GM18526 (cell line): Measurements from ENCODE around the gene PPIL6.

Experiments used
- POLR2A ChIP-seq: IDR thresholded peaks from 3 replicates; pipeline ENCODE4 v1.6.1; 2011; ENCODE audit not compliant: insufficient read length; ENCODE audit errors: extremely low read depth

Gene PPIL6

DNA sequence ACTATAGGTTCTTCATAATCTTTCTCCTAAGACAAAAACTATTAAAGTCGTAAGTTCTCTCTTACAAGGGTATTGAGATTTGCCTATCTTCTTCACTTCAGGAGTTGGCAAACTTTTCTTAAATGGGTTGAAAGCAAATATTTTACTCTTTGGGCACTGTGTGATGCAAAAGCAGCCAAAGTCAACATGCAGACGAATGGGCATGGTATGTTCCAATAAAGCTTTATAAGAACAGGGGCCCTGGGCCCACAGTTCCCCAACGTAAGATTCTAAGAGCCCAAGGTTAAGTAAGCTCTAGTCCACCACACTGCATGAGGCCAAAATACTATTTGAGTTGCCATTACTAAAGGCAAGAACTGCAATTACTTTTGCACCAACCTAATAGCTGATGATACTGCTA lies 69.6 kb downstream of the PPIL6 start:
- no peak for TF ChIP-seq POLR2A

DNA sequence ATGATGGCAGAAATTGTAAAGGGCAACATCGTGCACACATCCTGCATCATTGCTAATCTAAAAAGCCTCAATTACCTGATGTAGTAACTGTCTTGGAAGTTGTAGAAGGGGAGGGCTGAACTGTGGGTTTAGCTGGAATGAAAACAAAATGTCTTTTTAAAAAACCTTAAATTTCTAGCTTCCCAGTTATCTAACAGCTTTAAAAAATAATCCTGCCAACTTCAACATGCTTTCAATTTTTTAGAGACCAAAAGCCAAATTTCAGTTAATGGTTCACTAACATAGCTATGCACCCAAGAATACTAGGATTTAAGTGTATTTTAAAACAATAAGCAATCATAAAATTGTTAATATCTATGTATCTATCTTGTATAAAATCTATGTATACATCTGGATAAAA lies 70.1 kb downstream of the PPIL6 start:
- no peak for TF ChIP-seq POLR2A

DNA sequence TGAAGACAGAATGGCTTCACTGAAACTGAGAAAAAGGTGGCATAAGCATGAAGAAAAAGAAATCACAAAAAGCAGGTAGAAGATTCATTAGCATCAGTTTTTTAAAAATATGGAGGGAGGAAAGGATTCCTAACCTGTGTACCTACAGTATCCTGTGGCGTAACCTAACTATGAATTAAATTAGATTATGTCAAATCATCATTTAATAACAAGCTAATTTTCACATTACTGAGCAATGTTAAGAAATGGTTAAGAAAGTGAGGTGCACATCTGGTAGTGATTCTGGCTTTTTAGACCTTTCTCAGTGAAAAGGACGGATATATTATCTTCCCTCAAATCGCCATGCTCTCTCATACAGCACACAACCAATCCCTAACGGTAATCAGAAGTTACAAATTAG lies 70.7 kb downstream of the PPIL6 start:
- TF ChIP-seq POLR2A, result no peak

DNA sequence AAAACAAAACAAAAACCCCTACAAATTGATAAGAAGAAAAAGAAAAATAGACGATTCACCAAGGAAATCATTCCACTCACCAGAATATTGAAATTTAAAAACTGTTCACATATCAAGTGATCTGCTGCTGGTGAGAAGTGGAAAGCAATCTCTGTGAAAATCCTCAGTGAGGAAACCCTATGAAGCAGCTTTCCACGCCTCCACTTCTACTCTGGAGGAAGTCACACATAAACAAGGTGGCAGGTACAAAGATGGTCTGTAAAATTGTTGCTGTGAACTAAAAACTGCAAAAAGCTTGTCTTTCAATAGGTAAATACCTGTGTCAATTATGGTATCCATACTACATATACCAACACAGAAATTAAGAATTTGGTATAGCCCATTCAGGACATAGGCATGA lies 76.7 kb downstream of the PPIL6 start:
- TF ChIP-seq POLR2A, result no peak

DNA sequence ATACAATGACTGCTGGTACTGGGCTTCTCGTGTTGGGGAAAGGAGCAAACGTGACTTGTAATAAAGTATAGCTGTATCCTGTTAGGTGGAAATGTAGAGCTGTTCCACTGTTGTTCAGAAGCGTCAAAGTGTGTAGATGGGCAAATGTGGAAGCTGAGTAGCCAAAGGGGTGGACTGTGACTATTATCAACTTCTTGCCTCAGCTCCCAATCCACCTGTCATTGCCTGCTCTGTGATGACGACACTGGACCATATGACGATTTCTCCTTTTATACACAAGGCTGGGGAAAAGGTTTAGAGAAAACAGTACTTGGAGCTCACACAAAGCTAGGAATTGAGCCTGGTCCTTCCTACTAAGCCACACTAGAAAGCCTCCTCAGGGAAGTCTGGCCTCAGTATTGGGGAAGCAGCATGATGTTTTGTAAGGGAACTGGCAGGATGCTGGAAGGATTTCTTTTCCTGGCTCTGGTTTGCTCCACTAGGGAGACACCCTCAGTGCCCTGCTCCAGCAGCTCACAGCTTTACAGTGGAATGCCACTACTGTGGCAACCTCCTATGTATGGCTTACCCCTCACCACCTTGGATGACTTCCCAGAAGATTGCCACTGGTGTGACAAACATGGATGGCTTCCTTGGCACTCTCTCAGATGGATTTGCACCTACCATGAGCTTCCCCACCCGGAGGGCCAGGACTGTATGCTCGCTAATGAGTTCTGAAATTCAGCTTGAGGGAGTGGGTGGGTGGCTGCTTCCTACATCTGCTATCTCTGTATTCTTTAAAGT lies 78.1 kb downstream of the PPIL6 start:
- no peak for TF ChIP-seq POLR2A

DNA sequence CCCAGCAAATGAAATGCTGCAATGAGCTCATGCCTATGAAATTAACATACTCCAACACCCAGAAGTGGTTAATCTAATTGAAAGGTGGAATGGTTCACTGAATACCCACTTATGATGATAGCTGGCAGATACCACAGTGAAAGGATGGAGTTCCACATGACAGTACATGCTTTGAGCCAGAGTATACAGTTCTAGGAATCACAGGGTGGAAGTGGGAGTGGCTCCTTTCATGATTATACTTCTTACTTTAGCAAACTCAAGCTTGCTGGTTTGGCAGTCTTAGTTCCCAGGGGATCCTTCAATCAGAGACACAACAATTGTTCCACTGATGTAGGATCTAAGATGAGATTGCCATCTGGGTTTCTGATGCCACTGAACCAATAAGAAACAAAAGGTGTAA lies 79.6 kb downstream of the PPIL6 start:
- TF ChIP-seq POLR2A, result no peak

DNA sequence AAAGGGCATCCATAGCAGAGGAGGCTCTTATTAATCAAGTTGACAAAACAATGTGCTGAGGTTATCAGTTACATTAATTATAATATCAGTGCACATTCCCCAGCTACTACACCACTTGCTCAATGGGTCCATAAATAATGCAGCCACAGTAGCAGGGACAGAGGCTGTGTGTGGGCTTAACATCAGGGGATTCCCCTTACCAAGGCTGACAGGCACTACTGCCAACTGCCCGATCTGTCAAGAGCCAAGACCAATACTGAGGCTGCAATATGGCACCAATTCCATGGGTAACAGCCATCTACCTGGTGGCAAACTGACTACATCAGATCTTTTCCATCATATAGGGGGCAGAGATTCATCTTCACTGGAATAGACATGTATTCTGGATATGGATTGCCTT lies 80.1 kb downstream of the PPIL6 start:
- TF ChIP-seq POLR2A, result no peak

DNA sequence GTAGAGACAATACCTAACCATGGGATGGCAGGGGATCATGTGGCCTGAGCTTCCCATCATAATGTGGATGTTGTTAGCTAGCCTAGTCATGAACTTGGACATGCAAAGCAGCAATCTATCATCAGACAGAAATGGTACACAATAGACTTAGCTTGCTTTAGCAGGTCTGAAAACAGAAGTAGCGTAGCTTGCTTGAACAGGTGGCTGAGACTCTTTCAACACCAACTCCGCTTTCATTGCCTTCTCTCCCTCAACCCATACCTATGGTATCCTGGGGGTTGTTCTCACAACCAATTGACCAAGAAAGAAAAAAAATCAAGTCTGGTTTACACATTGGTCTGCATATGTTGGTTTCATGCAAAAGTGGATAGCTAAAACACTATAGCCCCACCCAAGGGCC lies 81.2 kb downstream of the PPIL6 start:
- TF ChIP-seq POLR2A, result no peak

DNA sequence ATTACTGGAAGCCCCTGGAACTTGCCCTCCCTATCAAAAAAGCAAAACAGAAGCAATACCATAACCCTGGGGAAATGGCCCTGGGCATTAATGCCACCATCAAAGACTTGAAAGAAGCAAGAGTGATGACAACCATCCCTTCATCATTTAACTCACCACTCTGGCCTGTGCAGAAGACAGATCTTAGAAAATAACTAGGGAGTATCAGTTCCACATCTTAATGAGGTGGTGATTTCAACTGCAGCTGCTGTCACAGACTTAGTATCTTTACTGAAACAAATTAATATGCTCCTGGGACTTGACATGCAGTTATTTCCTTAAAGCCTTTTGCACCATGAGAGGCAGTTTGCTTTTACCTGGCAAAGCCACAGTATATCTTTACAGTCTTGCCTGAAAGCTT lies 82.2 kb downstream of the PPIL6 start:
- TF ChIP-seq POLR2A, result no peak

DNA sequence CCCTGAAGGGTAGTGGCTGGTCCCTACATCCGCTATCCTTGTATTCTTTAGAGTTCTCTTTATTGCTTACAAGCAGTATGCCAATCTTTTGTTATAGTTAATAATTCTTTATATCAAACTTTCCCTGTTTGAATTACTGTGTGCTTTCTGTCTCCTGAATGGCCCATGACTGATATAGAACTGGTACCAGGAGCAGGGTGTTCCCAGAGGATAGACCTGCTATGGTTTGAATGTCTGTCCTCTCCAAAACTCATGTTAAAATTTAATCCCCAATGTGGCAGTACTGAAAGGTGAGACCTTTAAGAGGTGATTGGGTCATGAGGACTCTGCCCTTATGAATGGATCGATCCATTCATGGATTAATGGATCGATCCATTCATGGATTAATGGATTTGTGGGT lies 84.2 kb downstream of the PPIL6 start:
- TF ChIP-seq POLR2A, result no peak

DNA sequence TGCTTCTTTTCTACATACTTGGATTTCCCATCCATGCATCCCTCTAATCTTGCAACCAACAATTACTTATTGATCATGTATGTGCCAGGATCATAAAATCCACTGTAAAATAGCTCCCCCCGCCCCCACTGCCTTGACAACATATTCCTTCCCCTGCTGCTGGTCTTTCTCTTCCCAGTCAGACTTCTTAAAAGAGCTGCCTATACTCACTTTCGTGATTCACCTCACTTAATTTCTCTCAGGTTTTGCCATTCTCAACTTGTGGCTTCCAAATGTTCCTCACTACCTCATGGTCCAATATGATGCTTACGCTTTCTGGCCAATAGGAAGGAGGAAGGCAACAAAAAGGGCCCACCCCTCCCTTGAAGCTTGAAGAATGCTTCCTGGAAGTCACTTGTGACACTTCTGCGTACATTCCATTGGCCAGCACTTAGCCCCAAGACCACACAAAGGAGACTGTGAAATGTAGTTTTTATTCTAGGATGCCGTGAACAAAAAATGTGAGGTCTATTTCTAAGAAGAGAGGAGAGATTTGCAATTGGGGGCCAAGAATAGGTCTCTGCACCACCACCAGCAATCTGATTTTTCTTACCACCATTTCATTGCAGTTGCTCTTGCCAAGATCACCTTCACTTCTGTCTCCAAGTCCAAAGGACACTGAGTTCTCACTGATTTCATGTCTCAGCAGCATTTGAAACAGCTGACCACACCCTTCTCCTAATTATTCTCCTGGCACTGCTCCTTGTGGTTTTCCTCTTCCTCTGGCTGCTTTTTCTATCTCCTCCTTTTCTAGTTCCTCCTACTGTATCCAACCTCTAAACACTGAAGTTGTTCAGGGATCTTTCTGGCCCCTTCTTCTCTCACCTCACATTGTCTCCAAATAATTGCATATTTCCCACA lies 88.9 kb downstream of the PPIL6 start:
- no peak for TF ChIP-seq POLR2A

DNA sequence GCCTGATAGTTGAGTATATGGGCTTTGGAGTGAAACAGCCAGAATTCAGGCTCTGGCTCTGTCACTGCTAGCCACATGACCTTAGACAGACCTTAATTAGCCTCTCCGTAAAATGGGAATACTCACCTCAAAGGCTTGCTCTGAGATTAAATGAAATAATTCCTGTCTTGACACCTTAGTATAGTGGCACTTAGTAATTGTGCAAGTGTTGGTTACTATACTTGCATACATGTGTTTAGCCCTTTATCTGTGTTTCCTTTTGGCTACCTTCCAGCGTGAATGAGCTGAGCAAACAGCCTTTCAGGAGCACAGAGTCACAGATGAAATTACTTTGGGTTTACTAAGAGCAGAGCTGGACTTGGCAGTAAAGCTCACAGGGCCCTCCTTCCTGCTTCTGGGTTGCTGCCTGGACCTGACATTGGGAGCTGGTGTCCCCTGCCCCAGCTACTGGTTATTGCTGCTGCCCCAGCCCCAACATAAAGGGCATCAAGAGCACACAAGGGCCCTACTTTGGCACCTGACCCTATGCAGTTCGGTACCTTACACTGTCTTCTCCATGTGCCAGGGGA lies 90.9 kb downstream of the PPIL6 start:
- no peak for TF ChIP-seq POLR2A

DNA sequence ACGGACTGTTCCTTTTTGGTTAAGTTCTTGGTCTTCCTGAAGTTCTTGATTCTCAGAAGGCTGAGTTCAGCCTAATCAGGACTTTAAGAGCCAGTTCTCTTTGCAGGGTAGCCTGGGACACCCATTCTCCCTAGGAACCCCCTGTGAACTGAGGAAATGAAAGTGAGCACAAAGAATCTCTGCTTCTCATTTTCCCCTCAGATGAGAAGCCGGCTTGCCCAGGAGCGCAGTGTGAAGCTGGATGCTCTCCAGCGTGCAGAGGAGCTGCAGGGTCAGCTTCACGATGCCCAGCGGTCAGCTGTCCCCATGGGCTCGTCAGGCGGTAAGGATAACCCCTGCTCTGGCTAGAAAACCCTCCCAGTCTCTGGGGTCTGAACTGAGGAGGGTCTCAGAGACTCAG lies 92.2 kb downstream of the PPIL6 start:
- TF ChIP-seq POLR2A, result no peak

DNA sequence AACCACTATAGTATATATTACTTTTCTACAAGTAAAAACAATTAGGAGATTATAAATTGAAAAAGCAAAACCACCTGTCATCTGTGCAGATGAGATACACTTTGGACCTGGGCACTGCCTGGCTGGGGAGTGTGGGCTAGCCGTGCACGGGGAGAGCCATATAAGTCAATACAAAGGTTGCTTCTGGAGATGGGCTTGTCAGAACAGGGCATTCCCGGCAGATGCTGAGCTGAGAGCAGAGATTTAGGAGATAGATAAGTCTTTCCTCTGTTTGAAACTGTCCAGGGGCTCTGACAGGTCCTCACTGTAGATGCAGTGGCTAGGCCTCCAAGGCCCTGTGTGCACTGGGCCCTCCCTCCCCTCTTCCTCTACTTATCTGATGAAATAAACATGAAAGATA lies 92.6 kb downstream of the PPIL6 start:
- no peak for TF ChIP-seq POLR2A

DNA sequence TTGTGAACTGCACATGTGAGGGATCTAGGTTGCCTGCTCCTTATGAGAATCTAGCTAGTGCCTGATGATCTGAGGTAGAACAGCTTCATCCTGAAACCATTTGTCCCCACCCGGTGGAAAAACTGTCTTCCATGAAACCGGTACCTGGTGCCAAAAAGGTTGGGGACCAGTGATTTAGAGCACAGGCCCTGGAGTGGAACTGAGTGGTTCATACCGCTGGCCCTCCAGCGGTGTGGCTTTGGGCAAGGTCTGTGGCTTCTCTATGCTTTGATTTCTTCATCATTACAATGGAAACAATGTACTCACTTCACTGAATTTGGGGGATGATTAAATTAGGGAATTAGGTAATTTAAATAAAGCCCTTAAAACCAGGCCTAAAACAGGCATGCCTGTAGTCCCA lies 94.4 kb downstream of the PPIL6 start:
- no peak for TF ChIP-seq POLR2A

DNA sequence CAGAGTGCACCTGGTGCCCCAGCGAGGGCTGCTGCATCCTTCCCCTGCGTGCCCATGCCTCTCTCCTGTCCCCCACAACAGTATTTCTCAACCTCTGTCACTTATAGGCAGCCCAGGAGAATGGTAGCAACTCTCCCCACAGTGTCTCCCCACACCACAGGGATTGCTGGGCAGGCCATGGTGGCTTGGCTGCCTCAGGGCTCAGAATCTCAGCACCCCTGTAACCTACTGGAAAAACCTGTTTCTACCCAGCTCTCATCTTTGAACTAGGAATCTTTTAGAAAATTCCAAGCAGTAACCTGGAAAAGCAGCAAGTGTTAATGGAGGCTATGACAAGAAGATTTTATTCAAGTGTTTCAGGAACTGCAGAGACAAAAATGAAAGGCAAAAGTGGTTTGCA lies 96.2 kb downstream of the PPIL6 start:
- TF ChIP-seq POLR2A, result no peak
